Activated CD4-positive, alpha-beta T cell treated with anti-CD3 and anti-CD28 coated beads, Interleukin-10, Interleukin-2, amounts not matched to agents 100 ng/mL and 50 ng/mL, durations not matched to agents 16 hours and 8 hours (primary cell): ENCODE measurements around the gene CACNG3.
"Not testable (repeated sequence)": the region's sequence is repeated elsewhere in the genome, so short reads cannot be mapped to it uniquely, and the experiment has no call there.

Experiments
- DNase-seq: peaks from one replicate; pipeline ENCODE4 v3.0.0-alpha.2; 2020

CACNG3 gene

GRCh38 chr16:24337013-24337412 lies 80.9 kb downstream of the CACNG3 start:
- no peak for DNase-seq

- not testable (repeated sequence) for DNase-seq
Observed at GRCh38 chr16:24343829-24344228, 87.7 kb downstream of the CACNG3 start.

GRCh38 chr16:24344784-24345183 lies 88.6 kb downstream of the CACNG3 start:
- no peak for DNase-seq

- DNase-seq = no peak
Observed at GRCh38 chr16:24345704-24346103, 89.6 kb downstream of the CACNG3 start.

GRCh38 chr16:24346734-24347133 lies 90.6 kb downstream of the CACNG3 start:
- DNase-seq = no peak

GRCh38 chr16:24347556-24347955 lies 91.4 kb downstream of the CACNG3 start:
- no peak for DNase-seq

GRCh38 chr16:24348545-24349290 lies 92.6 kb downstream of the CACNG3 start:
- peak; percentile 18 for DNase-seq

GRCh38 chr16:24349320-24349719 lies 93.2 kb downstream of the CACNG3 start:
- no peak for DNase-seq

GRCh38 chr16:24352746-24353145 lies 96.6 kb downstream of the CACNG3 start:
- DNase-seq = no peak

GRCh38 chr16:24353622-24354021 lies 97.5 kb downstream of the CACNG3 start:
- no peak for DNase-seq

- DNase-seq = no peak
Observed at GRCh38 chr16:24357511-24357910, 101.4 kb downstream of the CACNG3 start.

- no peak for DNase-seq
Observed at GRCh38 chr16:24358117-24358516, 102.0 kb downstream of the CACNG3 start.

GRCh38 chr16:24359490-24359889 lies 103.4 kb downstream of the CACNG3 start:
- no peak for DNase-seq

- DNase-seq = no peak
Observed at GRCh38 chr16:24360936-24361335, 104.8 kb downstream of the CACNG3 start.

GRCh38 chr16:24364596-24364995 lies 108.5 kb downstream of the CACNG3 start:
- no peak for DNase-seq

- DNase-seq = no peak
Observed at GRCh38 chr16:24367186-24367710, 111.1 kb downstream of the CACNG3 start.

GRCh38 chr16:24372824-24373223 lies 116.7 kb downstream of the CACNG3 start:
- no peak for DNase-seq

GRCh38 chr16:24378999-24379398 lies 122.9 kb downstream of the CACNG3 start:
- no peak for DNase-seq

GRCh38 chr16:24381470-24382118 lies 125.5 kb downstream of the CACNG3 start:
- DNase-seq = no peak

GRCh38 chr16:24382762-24383407 lies 126.8 kb downstream of the CACNG3 start:
- no peak for DNase-seq

- DNase-seq = no peak
Observed at GRCh38 chr16:24394341-24394740, 138.2 kb downstream of the CACNG3 start.

- DNase-seq = no peak
Observed at GRCh38 chr16:24396350-24397271, 140.5 kb downstream of the CACNG3 start.

GRCh38 chr16:24409045-24409444 lies 152.9 kb downstream of the CACNG3 start:
- DNase-seq = no peak
